NCI-H2029 treated with DMSO at 0.1 percent for 48 hours (cell line): ENCODE data around the gene ZER1.

Experiments
- DNase-seq: peaks from one replicate; lab custom pipeline; 2025; lab: John Stamatoyannopoulos, UW

The ZER1 gene

GRCh38 chr9:128690684-128691034 lies 81.1 kb downstream of the ZER1 start:
- DNase-seq = no peak

GRCh38 chr9:128689820-128690683 lies 81.7 kb downstream of the ZER1 start:
- DNase-seq = peak; percentile 12

DNA sequence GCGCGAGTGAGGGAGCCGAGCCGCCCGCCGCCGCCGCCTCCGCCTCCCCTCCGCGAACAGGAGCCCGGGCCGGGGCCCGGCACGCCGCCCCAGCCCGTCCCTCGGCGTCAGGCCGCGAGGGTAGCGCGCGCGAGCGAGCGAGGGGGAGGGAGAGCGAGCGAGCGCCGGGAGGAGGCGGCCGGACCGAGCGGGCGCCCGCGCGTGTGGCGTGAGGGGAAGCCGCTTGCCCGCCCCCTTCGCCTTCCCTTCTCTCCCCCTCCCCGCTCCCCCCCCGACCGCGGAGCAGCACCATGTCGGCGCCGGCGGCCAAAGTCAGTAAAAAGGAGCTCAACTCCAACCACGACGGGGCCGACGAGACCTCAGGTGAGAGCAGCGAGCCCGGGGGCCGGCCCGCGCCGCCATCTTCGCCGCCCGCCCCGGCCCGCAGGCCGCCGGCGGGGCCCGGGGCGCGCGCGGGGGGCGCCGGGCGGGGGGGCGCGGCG lies 82.4 kb downstream of the ZER1 start:
- no peak for DNase-seq

- peak; percentile 41 for DNase-seq
These were observed 83.0 kb downstream of the ZER1 start, which contains the start of gene SET for GRCh38 chr9:128688501-128689292. TSS of gene SET (plus strand) at chr9:128689222. CDS start at chr9:128689583, 361 bp downstream.

GRCh38 chr9:128687453-128687852 lies 84.3 kb downstream of the ZER1 start:
- DNase-seq = no peak

DNA sequence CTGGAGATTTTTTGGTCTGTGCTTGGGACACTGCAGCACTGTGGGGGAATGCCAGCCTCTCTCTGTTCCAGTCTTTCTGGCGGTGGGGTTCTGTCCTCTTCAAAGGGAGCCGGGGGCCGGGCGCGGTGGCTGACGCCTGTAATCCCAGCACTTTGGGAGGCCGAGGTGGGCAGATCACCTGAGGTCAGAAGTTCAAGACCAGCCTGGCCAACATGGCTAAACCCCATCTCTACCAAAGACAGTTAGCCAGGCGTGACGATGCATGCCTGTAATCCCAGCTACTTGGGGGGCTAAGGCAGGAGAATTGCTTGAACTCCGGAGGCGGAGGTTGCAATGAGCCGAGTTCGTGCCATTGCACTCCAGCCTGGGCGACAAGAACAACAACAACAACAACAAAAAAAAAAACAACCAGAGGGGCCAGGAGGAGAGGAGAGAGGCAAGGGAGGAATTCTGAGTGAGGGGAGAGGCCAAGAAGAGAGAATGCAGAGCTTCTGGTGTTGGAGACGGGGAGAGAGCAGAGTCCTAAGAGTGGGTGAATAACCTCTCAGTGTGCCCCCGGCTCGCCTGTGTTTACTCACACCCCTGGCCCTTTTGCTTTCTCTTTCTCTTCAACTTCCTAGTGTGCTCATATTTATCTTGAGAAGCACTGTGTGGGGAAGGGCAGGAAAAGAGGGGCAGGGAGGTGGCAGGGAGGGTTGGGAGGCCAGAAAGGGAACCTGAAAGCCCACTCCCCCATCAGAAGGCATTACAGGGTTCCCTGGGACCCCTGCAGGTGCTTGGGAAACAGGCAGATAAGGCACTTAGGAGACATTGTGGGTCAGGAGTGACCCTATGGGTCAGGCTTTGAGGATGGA lies 85.9 kb downstream of the ZER1 start:
- no peak for DNase-seq

GRCh38 chr9:128684325-128685199 lies 87.2 kb downstream of the ZER1 start:
- peak; percentile 82 for DNase-seq

DNA sequence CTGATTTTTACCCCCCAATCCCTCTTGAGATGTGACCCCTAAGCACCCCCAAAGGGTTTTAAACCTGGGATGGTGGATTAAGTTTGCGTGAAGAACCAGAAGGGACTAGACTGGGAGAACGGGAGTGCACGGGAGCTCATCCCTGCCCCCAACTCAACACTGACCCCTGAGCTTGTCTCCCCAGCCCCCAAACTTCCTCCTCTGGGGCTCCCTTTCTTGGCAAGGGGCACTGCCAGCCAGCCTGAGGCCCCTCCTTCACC lies 87.7 kb downstream of the ZER1 start:
- DNase-seq = no peak

DNA sequence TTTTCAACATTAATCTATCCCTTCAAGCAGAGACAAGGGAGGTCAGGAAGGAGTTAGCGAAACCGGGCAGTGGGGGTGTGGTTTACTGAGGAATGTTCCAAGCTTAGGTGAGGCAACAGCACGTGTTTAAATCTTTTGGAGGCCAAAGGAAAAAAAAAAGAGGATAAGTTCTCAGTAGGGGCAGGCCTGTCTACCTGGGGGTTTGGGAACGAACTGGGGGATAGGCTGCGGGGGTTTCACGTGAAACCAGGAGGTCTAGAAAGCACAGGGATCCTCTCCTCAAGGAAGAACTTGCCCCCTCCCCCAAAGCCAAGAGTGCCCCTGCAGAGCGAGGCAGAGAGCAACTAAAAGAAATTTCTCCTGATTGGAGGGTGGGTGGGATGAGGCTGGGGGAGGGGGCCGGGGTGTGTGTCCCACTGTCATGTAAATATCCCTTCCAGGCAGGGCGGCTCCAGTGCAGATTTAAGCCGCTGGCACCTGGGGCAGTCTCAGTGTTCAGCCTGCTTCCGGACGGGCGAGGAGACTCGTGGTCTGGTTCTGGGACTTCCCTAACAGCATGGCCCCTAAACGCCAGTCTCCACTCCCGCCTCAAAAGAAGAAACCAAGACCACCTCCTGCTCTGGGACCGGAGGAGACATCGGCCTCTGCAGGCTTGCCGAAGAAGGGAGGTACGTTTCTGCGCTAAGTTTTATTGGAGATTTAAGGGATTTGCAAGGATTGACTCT lies 88.2 kb downstream of the ZER1 start:
- DNase-seq = no peak
